Gastroesophageal sphincter (tissue), 4 donors: ENCODE data around the gene CST7. TPM values are rescaled to one million over a fixed set of nuclear protein-coding genes. Genes with fewer than 3 reads are reported as not detected.

Source experiments
- ATAC-seq: fragments of 150-250 bp; one replicate; pipeline ENCODE4 v1.9.1; 2016; ENCODE audit warnings: mild to moderate bottlenecking, moderate library complexity
- H3K27ac ChIP-seq, 4 donors: fragments of 200-600 bp; sonication (generic) in 3 of 4; 1 replicate in 3 of 4; 2 replicates in 1 of 4; pipeline ENCODE4 v1.5.1; 2016 to 2019
- H3K27me3 ChIP-seq: fragments of 200-600 bp; sonication (generic); one replicate; pipeline ENCODE4 v1.5.1; 2019
- H3K36me3 ChIP-seq, 2 donors: fragments of 200-600 bp; sonication (generic); one replicate each; pipeline ENCODE4 v1.5.1; 2019; ENCODE audit warnings: control low read depth in 1 of 2
- H3K4me1 ChIP-seq, 3 donors: fragments of 200-600 bp; sonication (generic); 1 replicate in 2 of 3; 2 replicates in 1 of 3; pipeline ENCODE4 v1.5.1; 2016 to 2019; ENCODE audit warnings: control low read depth in 2 of 3
- H3K4me3 ChIP-seq, 2 donors: fragments of 200-600 bp; sonication (generic); one replicate each; pipeline ENCODE4 v1.5.1; 2019; ENCODE audit warnings: mild to moderate bottlenecking in 1 of 2, moderate library complexity in 1 of 2
- H3K9me3 ChIP-seq, 3 donors: fragments of 200-600 bp; sonication (generic); one replicate each; pipeline ENCODE4 v1.5.1; 2017 to 2019; ENCODE audit warnings: control low read depth in 2 of 3
- CTCF ChIP-seq, 4 experiments: fragments of 200-600 bp in 2 of 4; fragments of 450-650 bp in 2 of 4; sonication (generic) in 1 of 4; IDR thresholded peaks; one replicate each; pipeline ENCODE4 v1.5.1; 2017 to 2019; ENCODE audit warnings: antibody characterized with exemption in 4 of 4, mild to moderate bottlenecking in 2 of 4, moderate library complexity in 2 of 4
- EP300 ChIP-seq: sonication (generic); formaldehyde crosslinking; IDR thresholded peaks from one replicate; pipeline ENCODE4 v1.6.1; 2017; ENCODE audit warnings: antibody characterized with exemption, mild to moderate bottlenecking
- POLR2A ChIP-seq, 2 donors: fragments of 450-650 bp; IDR thresholded peaks; one replicate each; pipeline ENCODE4 v1.6.1; 2017; ENCODE audit warnings: antibody characterized with exemption in 2 of 2, mild to moderate bottlenecking in 2 of 2, moderate library complexity in 1 of 2
- POLR2AphosphoS5 ChIP-seq: sonication (generic); formaldehyde crosslinking; IDR thresholded peaks from one replicate; pipeline ENCODE4 v1.6.1; 2017; ENCODE audit warnings: antibody characterized with exemption
- WGBS, 2 donors: methylation state at CpG; one replicate each; pipeline ENCODE4 v1.1.5; 2018; ENCODE audit warnings: low coverage in 1 of 2; 5-methylcytosine and 5-hydroxymethylcytosine counted together
- total RNA-seq, 4 donors: library from RNA; depleted of rRNA; stranded (reverse); fragments of >200 nt; gene quantifications; one replicate each; pipeline ENCODE4 v1.1.0, GENCODE V29; 2016

The CST7 gene
- total RNA-seq, 4 donors from 2014 or later = 0.37 to 4.0 TPM; not detected in 2

- WGBS, 2 donors = 76% methylated on average over 10 to 16 of the region's 16 CpGs
- no peak for TF ChIP-seq POLR2A (IDR thresholded peaks at IDR 0.05)
- no peak for TF ChIP-seq POLR2AphosphoS5
- no peak for TF ChIP-seq CTCF (IDR thresholded peaks at IDR 0.05)
- TF ChIP-seq EP300 = no peak
Observed at GRCh38 chr20:24953621-24954133, 4.6 kb downstream of the CST7 start.

GRCh38 chr20:24954151-24954550 lies 5.1 kb downstream of the CST7 start:
- WGBS, 2 donors = 72 to 83% methylated on average over 3 to 6 of the region's 8 CpGs
- Histone ChIP-seq H3K4me3 (no peak overlapping the region), H3K4me1 (no peaks in the 10 kb centered on the region), H3K36me3 (peaks cover 0 to 42% of the 10 kb centered on the region in 2 donors), H3K27ac (no peak overlapping the region), H3K9me3 (no peaks in the 10 kb centered on the region), H3K27me3 (peaks cover 24% of the 10 kb centered on the region)
- no peak for ATAC-seq
- TF ChIP-seq POLR2AphosphoS5 = no peak
- TF ChIP-seq CTCF (IDR thresholded peaks at IDR 0.05) = no peak
- TF ChIP-seq EP300 = no peak
- TF ChIP-seq POLR2A (IDR thresholded peaks at IDR 0.05) = no peak

More at GRCh38 chr20:24953621-24954133, 4.6 kb downstream of the CST7 start:
- Histone ChIP-seq H3K4me1 (no peaks in the 10 kb centered on the region), H3K4me3 (no peak overlapping the region), H3K9me3 (no peaks in the 10 kb centered on the region), H3K27ac (no peak overlapping the region), H3K36me3 (peaks cover 0 to 38% of the 10 kb centered on the region in 2 donors), H3K27me3 (peaks cover 28% of the 10 kb centered on the region)
- ATAC-seq = no peak

GRCh38 chr20:24954566-24954965 lies 5.5 kb downstream of the CST7 start:
- Histone ChIP-seq H3K27me3 (peaks cover 19% of the 10 kb centered on the region), H3K36me3 (peaks cover 0 to 46% of the 10 kb centered on the region in 2 donors), H3K4me3 (no peak overlapping the region), H3K9me3 (no peaks in the 10 kb centered on the region), H3K27ac (no peak overlapping the region), H3K4me1 (no peaks in the 10 kb centered on the region)
- ATAC-seq = no peak
- WGBS, 2 donors = 62 to 67% methylated on average over 2 of the region's 2 CpGs
- TF ChIP-seq CTCF (IDR thresholded peaks at IDR 0.05) (no peak), POLR2AphosphoS5 (no peak), POLR2A (IDR thresholded peaks at IDR 0.05) (no peak), EP300 (no peak)

GRCh38 chr20:24955045-24955444 lies 6.0 kb downstream of the CST7 start:
- ATAC-seq = no peak
- 63 to 79% methylated on average over 3 of the region's 3 CpGs for WGBS, 2 donors
- Histone ChIP-seq H3K4me3 (no peak overlapping the region), H3K9me3 (no peaks in the 10 kb centered on the region), H3K36me3 (peaks cover 0 to 51% of the 10 kb centered on the region in 2 donors), H3K27me3 (peaks cover 16% of the 10 kb centered on the region), H3K27ac (no peak overlapping the region), H3K4me1 (no peaks in the 10 kb centered on the region)
- TF ChIP-seq CTCF (IDR thresholded peaks at IDR 0.05) (no peak), POLR2A (IDR thresholded peaks at IDR 0.05) (no peak), EP300 (no peak), POLR2AphosphoS5 (no peak)

GRCh38 chr20:24956001-24956841 lies 7.2 kb downstream of the CST7 start:
- Histone ChIP-seq H3K27ac (no peak overlapping the region), H3K27me3 (peaks cover 4% of the 10 kb centered on the region), H3K4me1 (no peaks in the 10 kb centered on the region), H3K4me3 (no peak overlapping the region), H3K36me3 (peaks cover 0 to 63% of the 10 kb centered on the region in 2 donors), H3K9me3 (no peaks in the 10 kb centered on the region)
- no peak for TF ChIP-seq CTCF (IDR thresholded peaks at IDR 0.05)
- TF ChIP-seq POLR2AphosphoS5 = no peak
- TF ChIP-seq POLR2A (IDR thresholded peaks at IDR 0.05) = no peak
- TF ChIP-seq EP300 = no peak
- WGBS, 2 donors = 81 to 82% methylated on average over 3 to 6 of the region's 22 CpGs
- ATAC-seq = no peak
